ENCODE data around the gene ABCC1.

Gene ABCC1

DNA sequence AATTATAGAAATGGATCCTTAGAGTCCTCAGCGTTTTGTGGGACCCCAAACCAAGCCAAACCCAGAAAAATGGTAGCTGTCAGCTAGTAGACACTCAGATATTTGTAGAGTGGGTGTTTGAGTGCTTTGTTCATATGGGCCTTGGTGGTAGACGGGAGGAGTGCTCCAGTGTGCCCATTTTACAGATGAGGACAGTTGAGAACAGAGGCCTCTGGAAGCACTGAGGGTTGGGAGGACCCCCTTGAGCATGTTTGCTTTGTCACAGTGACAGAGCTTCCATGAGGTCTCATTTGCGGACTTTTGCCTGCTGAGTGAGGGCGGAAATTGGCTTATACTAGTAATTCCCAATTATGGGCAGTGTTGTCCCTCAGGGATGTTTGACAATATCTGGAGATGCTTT, 162.2 kb downstream of the ABCC1 start:
- no peak for DNase-seq (ENCODE audit: low spot score)

DNA sequence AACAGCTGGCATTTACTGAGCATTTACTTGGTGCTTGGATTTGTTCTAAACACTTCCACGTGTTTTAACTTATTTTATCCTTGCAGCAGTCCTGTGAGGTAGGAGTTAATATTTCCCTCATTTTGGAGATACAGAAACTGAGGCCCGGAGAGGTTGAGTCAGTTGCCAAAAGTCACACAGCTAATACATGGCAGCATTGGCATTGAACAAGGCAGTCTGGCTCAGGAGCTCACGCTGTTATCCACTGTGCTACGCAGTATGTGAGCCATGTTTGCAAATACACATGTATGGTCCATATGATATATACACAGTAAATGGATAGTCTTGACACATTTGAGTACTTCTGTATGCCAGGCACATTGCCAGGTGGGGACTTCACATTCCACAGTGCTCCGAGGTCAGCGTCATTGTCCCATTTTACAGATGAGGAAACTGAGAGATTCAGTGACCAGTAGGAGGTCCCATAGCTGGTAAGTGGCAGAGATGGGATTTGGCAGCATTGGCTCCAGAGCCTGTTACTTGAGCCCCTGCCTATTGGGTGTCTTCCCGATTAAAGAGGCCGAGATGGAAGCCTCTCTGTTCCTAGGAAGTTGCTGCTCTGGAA, 163.1 kb downstream of the ABCC1 start:
- DNase-seq (ENCODE audit: low spot score) = no peak

DNA sequence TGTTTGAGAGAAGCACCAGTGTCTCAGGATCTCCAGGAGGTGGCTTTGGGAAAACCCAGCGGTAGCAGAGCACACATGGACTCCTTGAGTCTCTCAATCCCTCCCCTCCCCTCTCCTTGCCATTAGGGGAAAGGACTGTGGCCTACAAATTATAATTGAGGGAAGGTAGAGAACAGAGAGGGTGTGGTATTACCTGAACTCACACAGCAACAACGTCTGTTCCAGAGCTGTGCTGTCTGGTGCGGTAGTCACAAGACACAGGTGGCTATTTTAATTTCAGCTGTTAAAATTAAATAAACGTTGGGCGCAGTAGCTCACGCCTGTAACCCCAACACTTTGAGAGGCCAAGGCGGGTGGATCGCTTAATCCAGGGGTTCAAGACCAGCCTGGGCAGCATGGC, 163.7 kb downstream of the ABCC1 start:
- DNase-seq (ENCODE audit: low spot score) = no peak

DNA sequence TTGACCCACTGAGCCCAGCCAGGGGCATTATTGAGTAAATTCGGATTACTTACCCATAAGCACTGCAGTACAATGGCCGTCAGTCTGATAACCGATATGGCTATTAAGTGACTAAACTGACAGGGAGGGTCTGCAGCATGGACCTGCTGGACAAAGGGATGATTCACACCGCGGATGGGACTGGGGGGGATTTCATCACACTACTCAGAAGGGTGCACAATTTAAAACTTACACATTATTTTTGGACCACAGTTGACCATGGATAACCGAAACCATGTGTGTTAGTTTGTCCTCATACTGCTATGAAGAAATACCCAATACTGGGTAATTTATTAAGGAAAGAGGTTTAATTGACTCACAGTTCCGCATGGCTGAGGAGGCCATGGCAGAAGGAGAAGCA, 167.4 kb downstream of the ABCC1 start:
- no peak for DNase-seq (ENCODE audit: low spot score)

DNA sequence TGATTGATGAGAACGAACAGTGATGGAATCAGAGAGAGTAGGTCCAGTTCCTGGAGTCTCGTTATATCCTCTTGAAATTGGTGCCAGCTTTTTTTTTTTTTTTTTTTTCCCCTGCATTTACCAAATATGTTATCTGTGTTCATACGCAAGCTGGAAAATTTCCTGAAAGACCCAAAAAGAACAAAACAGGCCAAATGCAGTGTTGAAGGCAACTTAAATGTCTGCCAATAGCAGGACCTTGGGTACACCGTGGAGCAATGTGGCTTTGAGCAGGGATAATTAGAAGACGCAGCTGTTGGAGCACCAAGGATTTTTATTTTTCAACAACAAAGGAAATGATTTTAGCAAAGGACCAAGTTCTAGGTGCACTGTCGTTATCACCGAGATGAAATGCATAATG, 168.9 kb downstream of the ABCC1 start:
- DNase-seq (ENCODE audit: low spot score) = no peak

DNA sequence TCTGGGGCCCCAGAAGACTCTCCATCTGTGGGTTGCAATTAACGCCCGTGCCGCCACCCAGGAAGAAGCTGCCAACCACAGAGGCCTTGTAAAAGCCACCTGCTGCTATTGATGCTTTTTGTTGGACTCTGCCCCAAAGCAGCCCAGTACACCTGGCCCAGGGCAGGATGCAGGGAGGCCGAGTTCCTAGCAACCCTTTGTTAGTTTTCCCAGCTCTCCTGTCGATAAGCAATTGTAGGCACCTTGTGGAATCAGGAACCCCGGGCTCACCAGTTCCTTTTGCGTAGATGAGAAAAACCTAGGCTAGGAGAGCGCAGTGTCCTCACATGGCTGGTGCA, 170.6 kb downstream of the ABCC1 start:
- no peak for DNase-seq (ENCODE audit: low spot score)

DNA sequence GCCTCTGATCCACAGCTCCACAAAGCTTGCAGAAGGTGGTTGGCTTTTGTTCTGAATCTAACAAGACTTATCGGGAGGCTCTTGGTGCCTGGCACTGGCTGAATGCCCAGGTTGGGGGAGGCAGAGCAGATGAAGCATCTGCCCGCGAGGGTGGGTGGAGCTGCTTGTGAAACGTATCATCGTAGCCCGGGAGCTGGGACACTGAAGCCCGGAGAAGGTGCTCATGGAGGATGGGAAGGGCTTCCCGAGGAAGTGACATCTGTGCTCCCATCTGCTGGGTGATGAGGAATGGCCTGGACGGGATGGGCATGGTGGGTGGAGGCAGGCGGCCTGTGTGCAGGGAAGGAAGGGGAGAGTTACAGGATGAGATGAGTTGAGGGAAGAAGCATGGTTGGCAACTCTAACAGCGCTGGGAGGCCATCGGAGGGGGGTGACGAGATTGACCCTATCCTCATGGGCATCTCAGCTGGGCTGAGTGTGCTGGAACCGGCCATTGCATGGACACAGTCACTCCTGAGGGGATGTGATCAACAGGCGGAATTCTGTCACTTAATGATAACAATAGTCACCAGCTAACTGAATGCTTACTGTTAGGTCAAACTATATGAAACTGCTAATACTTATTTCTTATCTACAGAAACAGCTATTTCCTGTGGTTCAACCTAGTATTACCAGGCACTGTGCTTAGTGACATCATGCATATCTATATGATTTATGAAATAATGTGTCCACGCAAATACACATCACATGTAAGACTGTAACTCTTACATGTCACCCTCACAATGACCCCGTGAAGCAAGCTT, 171.2 kb downstream of the ABCC1 start:
- DNase-seq (ENCODE audit: low spot score) = no peak

DNA sequence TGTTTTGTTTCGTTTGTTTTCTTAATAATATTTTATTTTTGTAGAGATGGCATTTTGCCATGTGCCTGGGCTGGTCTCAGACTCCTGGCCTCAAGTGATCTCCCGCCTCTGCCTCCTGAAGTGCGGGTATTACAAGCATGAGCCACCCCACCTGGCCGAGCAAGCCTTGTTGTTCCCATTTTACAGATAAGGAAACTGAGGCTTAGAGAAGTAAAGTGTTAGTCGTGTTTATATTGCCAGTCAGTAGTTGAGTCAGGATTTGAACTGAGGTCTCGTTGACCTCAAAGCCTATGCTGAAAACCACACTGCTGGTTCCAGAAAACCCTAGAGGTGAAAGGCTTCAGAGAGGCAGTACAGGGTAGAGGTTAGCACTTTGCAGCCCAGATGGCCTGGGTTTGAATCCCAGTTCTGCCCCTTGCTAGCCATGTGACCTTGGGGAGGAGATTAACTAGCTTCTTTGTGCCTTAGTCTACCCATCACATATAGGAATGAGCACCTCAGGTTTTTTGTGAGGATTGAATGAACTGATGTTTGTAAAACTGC, 171.8 kb downstream of the ABCC1 start:
- no peak for DNase-seq (ENCODE audit: low spot score)

DNA sequence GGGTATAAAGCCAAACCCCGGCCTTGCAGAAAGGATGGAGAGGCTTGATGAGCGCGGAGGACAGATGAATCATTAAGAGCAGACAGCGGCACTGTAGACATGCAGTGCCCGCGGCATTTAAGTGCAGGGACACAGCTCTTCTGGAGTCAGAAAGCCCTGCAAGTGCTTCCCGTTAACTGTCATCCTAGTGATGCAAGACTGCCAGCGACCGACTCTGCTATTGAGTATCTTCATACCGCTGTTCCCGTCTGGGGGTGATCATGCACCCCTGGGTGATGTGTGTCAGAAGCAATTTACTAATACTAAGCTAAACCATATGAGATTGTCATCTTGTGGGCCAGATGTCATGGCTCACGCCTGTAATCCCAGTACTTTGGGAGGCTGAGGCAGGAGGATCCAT, 172.8 kb downstream of the ABCC1 start:
- no peak for DNase-seq (ENCODE audit: low spot score)

DNA sequence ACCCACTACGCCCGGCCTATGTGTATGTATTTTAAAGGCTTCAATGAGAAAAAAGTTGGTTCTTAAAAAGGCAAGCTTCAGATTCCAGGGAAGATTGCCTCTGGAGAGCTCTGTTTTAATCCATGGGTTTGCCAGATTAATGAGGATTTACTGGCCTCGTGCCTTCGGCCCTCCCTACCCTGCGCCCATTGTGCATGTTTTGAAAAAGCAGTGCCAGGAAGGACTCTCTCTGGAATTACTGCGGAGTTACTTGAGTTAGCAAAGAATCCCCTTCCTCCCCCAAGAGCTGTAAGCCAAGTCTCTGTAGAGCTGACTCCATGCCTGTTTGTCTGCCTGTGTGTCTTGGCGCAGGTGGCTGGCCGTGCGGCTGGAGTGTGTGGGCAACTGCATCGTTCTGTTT, 175.0 kb downstream of the ABCC1 start:
- no peak for DNase-seq (ENCODE audit: low spot score)

DNA sequence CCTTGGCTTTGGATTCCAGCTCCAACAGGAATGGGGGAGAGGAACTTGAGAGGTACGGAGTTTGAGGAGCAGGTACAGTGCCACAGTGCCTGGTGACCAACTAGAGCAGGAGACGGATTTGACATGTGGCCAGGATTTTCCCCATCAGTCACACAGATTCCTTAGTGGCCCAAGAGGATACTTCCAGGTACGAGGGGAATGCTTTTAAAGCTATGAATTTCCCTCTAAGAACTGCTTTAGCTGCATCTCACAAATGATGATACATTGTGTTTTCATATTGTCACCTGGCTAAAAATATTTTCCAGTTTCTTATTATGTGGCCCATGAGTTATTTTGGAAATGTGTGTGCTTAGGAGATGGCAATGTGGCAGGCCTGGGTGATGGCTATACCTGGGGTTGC, 175.6 kb downstream of the ABCC1 start:
- no peak for DNase-seq (ENCODE audit: low spot score)

DNA sequence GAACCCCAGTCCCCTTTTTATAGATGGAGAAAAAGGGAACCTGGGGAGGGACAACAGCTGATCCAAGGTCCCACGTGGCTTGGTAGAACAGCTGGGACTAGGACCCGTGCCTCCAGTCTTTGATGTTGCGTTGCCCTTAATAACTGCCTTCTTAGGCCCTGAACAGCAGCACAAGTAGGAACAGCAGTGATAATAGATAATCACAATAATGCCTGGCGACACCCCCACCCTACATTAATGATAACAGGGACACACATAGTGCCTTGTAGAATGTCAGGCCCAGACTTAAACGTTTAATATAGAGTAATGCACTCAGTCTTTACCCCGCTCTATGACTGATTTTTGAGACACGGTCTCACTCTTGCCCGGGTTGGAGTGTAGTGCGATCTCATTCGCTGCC, 177.5 kb downstream of the ABCC1 start:
- no peak for DNase-seq (ENCODE audit: low spot score)

DNA sequence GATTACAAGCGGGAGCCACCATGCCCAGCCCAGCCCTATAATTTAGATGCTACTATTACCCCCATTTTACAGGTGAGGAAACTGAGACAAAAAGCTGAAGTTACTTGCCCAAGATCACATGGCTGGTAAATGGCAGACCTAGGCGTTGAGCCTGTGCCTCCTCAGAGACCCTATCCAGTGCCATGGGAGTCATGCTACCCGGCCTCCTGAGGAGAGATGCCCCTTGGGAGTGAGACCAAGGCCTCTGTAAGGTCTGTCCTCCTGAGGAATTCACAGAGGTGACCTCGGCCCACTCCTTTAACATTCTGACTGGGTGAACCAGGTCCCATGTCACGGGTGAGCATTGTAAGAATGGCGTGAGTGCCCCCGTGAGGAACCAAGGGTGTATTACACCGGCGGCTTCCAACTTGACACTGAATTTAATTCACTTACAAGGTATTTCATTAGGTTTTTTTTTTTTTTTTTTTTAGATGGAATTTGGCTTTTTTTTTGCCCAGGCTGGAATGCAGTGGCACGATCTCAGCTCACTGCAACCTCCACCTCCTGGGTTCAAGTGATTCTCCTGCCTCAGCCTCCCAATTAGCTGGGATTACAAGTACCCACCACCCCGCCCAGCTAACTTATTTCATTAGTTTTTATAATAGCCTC, 178.2 kb downstream of the ABCC1 start:
- peak; percentile 67 for DNase-seq (ENCODE audit: low spot score)

DNA sequence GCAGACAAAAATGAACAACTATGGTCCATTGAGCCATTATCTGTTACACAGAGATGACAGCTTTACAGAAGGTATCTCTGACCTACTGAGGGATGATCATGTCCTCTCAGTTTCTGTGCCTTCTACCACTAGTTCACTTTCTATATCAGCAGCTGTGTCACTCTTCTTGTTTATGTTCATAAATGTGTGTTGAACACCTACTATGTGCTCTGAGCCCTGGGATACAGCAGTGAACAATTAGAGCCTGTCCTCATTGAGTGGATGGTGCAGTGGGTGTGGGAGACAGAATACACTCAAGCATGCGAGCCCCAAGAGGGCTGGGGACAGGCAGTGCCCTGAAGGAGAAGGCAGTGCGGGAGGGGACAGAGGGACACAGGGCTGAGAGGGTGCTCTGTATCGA, 181.8 kb downstream of the ABCC1 start:
- no peak for DNase-seq (ENCODE audit: low spot score)

DNA sequence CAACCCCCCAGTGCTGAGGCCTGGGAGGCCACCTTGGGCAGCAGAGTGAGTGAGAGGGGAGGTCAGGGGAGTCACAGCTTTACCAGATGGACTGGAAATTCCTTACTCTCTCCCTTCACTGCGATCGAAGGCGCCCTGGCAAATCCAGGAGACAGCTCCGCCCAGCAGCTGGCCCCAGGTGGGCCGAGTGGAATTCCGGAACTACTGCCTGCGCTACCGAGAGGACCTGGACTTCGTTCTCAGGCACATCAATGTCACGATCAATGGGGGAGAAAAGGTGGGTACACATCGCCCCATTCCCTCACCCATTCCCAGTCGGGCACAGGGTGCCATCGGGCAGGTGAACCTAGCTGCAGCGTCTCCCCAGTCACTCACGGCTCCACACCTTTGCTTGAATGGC, 182.2 kb downstream of the ABCC1 start:
- DNase-seq (ENCODE audit: low spot score) = no peak

DNA sequence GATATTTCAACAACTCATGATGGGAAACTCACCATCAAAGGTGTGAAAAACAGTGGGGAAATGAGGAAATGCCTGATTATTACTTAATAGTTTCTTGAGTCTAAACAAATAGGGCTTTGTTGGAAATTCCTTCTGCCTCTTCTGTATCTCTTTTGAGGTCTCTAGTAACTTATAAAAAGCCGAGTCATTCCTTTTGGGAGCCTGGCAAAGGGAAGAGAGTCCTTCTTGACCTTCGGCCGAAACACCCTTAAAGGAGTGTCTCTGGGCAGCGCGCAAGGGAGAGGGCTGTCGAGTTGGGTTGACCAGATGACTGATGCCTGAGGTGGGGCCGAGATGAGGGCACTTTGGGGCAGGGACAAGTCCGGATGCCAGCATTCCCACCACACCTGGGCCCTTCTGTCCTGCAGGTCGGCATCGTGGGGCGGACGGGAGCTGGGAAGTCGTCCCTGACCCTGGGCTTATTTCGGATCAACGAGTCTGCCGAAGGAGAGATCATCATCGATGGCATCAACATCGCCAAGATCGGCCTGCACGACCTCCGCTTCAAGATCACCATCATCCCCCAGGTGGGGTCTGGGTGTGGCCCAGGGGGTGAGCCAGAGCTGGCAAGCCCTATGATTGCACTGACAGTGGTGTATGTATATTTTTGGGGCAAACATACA, 184.7 kb downstream of the ABCC1 start:
- DNase-seq (ENCODE audit: low spot score) = no peak

DNA sequence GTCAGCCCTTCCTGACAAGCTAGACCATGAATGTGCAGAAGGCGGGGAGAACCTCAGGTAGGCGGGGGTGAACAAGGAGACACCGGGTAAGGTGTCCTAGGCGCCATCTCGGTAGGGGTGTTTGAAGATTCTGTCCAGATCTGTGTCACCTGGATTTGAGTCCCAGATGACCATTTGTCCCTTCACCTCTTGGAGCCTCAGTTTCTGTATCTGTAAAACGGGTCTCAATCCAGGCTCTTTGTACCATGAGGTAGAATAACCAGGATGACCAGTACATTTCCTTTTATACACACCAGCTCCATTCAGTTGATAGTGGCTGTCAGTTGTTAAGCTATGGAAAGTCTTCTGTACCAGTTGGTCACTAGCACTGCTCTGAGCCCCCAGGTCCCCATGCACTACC, 187.2 kb downstream of the ABCC1 start:
- DNase-seq (ENCODE audit: low spot score) = no peak

DNA sequence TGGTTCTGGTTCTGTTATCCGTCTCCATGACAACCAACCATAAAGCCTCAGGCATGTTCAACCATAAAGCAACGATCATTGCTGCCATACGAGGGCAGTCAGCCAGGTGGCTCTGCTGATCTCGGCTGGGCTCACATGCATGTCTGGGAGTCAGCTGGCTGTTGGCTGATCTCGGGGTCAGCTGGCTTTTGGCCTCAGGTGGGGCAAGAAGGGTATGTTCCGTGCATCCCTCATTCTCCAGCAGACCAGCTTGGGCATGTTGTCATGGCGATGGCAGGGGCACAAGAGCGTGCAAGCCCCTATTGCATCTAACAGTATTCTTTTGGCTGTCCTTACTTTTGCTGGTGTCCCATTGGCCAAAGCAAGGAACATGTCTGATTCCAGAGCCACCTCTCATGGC, 187.7 kb downstream of the ABCC1 start:
- DNase-seq (ENCODE audit: low spot score) = no peak

DNA sequence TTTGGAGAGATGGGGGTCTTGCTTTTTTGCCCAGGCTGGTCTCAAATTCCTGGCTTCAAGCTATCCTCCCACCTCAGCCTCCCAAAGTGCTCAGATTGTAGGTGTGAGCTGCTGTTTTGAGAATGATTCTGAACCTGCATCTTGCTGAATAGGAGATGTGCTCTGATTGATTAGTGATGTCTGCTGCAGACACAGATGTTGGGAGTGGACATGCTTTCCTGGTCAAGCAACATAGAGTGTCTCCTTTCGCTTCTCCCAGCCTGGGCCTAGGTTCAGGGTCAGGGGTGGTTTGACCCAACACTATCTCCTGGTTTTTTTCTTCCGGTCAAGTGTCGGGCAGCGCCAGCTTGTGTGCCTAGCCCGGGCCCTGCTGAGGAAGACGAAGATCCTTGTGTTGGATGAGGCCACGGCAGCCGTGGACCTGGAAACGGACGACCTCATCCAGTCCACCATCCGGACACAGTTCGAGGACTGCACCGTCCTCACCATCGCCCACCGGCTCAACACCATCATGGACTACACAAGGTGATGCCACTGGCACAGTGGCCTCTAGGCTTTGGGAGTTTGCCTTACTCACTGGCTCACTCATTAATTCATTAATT, 188.7 kb downstream of the ABCC1 start:
- no peak for DNase-seq (ENCODE audit: low spot score)

DNA sequence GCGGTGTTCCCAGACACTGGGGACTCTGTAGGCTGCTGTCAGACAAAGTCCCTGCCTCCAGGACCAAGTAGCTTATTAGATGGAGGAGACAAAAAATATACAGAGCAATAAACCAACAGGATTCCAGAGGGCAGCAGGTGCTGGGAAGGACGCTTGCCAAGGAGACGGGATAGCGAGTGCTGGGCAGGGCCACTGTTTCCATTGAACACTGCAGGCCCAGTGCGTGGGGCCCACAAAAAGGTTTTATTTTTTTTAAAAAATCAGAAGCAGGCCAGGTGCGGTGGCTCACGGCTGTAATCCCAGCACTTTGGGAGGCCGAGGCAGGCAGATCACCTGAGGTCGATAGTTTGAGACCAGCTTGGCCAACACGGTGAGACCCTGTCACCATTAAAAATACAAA, 189.6 kb downstream of the ABCC1 start:
- no peak for DNase-seq (ENCODE audit: low spot score)

DNA sequence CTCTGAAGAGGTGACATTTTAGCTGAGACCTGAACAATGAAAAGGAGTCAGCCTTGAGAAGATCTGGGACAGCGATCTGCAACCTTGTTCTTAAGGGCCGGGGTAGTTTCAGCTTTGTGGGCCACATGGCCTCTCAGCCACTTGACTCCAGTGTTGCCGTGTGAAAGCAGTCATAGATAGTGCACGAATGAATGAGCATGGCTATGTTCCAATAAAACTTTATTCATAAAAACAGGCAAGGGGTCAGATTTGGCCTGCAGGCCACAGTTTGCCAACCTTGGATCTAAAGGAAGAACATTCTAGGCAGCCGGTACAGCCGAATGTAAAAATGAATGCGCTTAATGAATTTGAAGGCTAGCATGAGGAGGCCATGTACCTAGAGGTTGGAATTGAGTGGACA, 190.4 kb downstream of the ABCC1 start:
- DNase-seq (ENCODE audit: low spot score) = no peak

DNA sequence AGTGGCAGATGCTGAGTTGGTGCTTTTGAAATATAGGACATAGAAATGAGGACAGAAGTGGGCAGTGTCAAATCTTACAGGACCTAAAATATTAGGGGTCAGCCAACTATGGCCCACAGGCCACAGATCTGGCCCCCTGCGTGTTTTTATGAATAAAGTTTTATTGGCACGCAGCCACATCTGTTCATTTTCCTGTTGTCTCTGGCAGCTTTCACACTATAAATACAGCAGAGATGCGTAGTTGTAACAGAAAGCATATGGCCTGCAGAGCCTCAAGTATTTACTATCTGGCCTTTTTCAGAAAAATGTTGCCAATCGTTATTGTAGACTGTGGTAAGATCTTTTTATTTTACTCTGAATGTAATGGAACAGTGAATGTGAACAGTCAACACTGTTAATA, 191.1 kb downstream of the ABCC1 start:
- DNase-seq (ENCODE audit: low spot score) = no peak

DNA sequence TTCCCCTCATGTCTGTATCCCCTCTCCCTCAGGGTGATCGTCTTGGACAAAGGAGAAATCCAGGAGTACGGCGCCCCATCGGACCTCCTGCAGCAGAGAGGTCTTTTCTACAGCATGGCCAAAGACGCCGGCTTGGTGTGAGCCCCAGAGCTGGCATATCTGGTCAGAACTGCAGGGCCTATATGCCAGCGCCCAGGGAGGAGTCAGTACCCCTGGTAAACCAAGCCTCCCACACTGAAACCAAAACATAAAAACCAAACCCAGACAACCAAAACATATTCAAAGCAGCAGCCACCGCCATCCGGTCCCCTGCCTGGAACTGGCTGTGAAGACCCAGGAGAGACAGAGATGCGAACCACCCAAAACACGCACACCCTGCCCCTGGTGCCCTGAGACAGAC, 191.7 kb downstream of the ABCC1 start:
- no peak for DNase-seq (ENCODE audit: low spot score)

Data from CD4-positive, alpha-beta T cell treated with Interleukin-15 for 4 hours (primary cell).